Measurements from ENCODE around the gene CEP131. TPM values are rescaled to one million over a fixed set of nuclear protein-coding genes. Genes with fewer than 3 reads are reported as not detected.

The CEP131 gene
- total and polyA plus RNA-seq, 2 of the 4 experiments (the other 2 are of a cell fraction), result 4.8 to 9.6 TPM

DNA sequence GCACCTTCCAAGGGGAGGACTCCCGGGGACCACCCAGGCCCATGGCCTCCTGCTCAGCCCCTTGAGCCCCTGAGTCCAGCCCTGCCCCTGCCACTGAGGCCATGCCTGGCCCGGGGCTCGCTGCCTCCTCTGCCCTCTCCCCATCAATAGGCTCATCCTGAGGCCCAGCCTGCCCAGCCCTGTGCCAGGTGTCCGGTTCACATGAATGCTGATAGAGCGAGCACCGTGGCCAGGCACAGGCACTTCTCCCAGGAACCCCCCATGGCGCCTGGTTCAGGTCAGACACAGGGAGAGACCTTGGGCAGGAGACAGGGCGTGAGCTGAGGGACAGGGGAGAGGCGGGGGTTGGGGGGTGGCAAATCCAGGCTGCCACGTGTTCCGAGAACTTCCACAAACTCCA lies 60.3 kb downstream of the CEP131 start:
- dilution Hi-C loops (cut with HindIII; ENCODE audit: low sequenced_read_pairs, unreplicated experiment), result no loop called here
- H4K20me1 ChIP-seq (ENCODE audit: insufficient read depth, low read length), result no peaks in the 10 kb centered on the region
- H3K4me3 ChIP-seq (ENCODE audit: insufficient read depth, low read depth, low read length), result no peak overlapping the region
- no peaks in the 10 kb centered on the region for H3K79me1 ChIP-seq (ENCODE audit: low read depth in 1 of 2, low read length in 2 of 2)
- H2BK20ac ChIP-seq (ENCODE audit: low read depth, low read length), result no peak overlapping the region
- H4K8ac ChIP-seq (ENCODE audit: low read depth in 2 of 2, low read length in 2 of 2), result no peak overlapping the region
- H3K9me3 ChIP-seq (ENCODE audit: control insufficient read depth, insufficient read depth, low read length), result no peaks in the 10 kb centered on the region
- in situ Hi-C loops (cut with MboI; ENCODE audit: low sequenced_read_pairs), result no loop called here
- H3K56ac ChIP-seq (ENCODE audit: extremely low read depth, insufficient read depth, low read length), result no peak overlapping the region
- intact Hi-C loops (cut with micrococcal nuclease), result no loop called here
- POLR2A ChIA-PET (ENCODE audit: unreplicated experiment), result no interaction called here
- H3K9ac ChIP-seq (ENCODE audit: low read depth, low read length), result no peak overlapping the region
- no TSS peak for BruUV-seq (replicated peaks)
- no peak for DNase-seq
- no peak overlapping the region for H3K14ac ChIP-seq (replicated peaks; ENCODE audit: low read depth, low read length)
- TF ChIP-seq NFE2L2 (IDR thresholded peaks at IDR 0.05; ENCODE audit: low read depth, low read length) (no peak), MAFK (IDR thresholded peaks at IDR 0.05; ENCODE audit: low read depth, low read length) (no peak)
- TF ChIP-seq, protein P1, sequence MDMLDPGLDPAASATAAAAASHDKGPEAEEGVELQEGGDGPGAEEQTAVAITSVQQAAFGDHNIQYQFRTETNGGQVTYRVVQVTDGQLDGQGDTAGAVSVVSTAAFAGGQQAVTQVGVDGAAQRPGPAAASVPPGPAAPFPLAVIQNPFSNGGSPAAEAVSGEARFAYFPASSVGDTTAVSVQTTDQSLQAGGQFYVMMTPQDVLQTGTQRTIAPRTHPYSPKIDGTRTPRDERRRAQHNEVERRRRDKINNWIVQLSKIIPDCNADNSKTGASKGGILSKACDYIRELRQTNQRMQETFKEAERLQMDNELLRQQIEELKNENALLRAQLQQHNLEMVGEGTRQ (IDR thresholded peaks at IDR 0.05; ENCODE audit: low read depth, low read length), result no peak
- H2AK5ac ChIP-seq (ENCODE audit: low read depth, low read length), result no peak overlapping the region
- H3K23ac ChIP-seq (ENCODE audit: low read depth, low read length), result no peak overlapping the region
- ATAC-seq (ENCODE audit: low read depth), result no peak
- no peak overlapping the region for H3K18ac ChIP-seq (ENCODE audit: low read depth, low read length)
- H3K27ac ChIP-seq (ENCODE audit: insufficient read depth, low read length), result no peak overlapping the region
- no peak overlapping the region for H4K5ac ChIP-seq (ENCODE audit: low read depth, low read length)
- no peaks in the 10 kb centered on the region for H3K4me1 ChIP-seq (ENCODE audit: control insufficient read depth, insufficient read depth, low read length)
- no peak overlapping the region for H2BK15ac ChIP-seq (ENCODE audit: low read depth, low read length)
- no peak overlapping the region for H2AFZ ChIP-seq (replicated peaks; ENCODE audit: low read length, poor library complexity)
- CTCF ChIA-PET, result no interaction called here
- peaks cover 44% of the 10 kb centered on the region for H3K27me3 ChIP-seq (ENCODE audit: control insufficient read depth, insufficient read depth, low read length)
- H3K9me1 ChIP-seq (ENCODE audit: insufficient read depth, low read length), result no peaks in the 10 kb centered on the region
- no peak overlapping the region for H2BK5ac ChIP-seq (ENCODE audit: low read depth, low read length, poor library complexity, severe bottlenecking)
- H3K36me3 ChIP-seq (ENCODE audit: control insufficient read depth, insufficient read depth, low read length), result no peaks in the 10 kb centered on the region
- no peak overlapping the region for H3K4ac ChIP-seq (ENCODE audit: low read depth, low read length)
- no peak overlapping the region for H2BK120ac ChIP-seq (ENCODE audit: low read depth, low read length)
- WGBS, 2 experiments (ENCODE audit: extremely low coverage in 2 of 2, insufficient read length in 1 of 2), result 100% methylated on average over 1 of the region's 11 CpGs; no CpG with 5 or more reads in 1 of the 2 experiments
- H2AK9ac ChIP-seq (replicated peaks; ENCODE audit: low read depth, low read length, poor library complexity), result no peak overlapping the region
- no peak overlapping the region for H3K4me2 ChIP-seq (ENCODE audit: low read depth, low read length)
- no peak overlapping the region for H4K91ac ChIP-seq (ENCODE audit: insufficient read depth, low read depth, low read length)

Measured in IMR-90 (cell line).